GM12873 (cell line): ENCODE data around the gene MFAP4.

Experiments used
- TF ChIP-seq, protein P1 (sequence below): IDR thresholded peaks from 2 replicates; pipeline ENCODE4 v1.5.1; 2012; ENCODE audit warnings: low read depth, mild to moderate bottlenecking, moderate library complexity, low read length, control low read depth; ENCODE audit not compliant: insufficient read depth; ENCODE audit errors: missing control alignments

Gene MFAP4

DNA sequence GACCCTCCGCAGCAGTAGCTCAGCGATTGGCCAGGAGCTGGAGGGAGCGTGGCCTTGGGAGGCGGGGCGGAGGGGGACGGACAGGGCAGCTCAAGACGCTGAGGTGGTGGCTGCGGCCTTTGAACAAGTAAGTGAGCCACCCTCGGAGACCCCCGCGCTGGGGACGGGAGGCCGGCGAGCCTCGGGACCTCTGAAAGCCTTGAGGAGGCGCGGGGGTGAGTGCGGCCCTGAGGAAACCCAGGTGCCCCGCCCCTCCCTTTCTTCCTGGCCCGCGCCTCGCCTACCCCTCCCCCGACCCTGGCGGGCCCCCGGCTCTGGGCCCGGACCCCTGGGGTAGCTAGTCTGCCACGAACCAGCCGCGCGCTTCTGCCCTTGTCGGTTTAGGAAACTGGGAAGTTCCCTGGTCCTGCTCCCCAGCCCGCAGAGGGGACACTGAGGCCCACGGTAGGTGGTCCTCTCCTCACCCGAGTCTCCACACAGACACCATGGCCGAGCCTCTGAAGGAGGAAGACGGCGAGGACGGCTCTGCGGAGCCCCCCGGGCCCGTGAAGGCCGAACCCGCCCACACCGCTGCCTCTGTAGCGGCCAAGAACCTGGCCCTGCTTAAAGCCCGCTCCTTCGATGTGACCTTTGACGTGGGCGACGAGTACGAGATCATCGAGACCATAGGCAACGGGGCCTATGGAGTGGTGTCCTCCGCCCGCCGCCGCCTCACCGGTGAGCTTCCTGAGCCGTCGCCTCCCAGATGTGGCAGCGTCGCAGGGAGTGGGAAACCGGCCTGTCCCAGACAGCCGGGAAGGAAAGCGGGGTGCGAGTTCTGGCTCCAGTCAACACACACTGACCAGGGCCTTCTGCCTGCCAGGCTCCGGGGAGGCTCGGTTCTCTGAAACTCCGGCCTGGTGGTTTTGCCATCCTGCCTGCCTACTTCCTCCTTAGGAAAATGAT, 8.3 kb downstream of the MFAP4 start, which contains the start of gene MAPK7:
Gene MAPK7 (plus strand): TSS at position 83 of the 945 bp plus-strand sequence. CDS start 403 bp downstream, at position 486.
- TF ChIP-seq, protein P1, sequence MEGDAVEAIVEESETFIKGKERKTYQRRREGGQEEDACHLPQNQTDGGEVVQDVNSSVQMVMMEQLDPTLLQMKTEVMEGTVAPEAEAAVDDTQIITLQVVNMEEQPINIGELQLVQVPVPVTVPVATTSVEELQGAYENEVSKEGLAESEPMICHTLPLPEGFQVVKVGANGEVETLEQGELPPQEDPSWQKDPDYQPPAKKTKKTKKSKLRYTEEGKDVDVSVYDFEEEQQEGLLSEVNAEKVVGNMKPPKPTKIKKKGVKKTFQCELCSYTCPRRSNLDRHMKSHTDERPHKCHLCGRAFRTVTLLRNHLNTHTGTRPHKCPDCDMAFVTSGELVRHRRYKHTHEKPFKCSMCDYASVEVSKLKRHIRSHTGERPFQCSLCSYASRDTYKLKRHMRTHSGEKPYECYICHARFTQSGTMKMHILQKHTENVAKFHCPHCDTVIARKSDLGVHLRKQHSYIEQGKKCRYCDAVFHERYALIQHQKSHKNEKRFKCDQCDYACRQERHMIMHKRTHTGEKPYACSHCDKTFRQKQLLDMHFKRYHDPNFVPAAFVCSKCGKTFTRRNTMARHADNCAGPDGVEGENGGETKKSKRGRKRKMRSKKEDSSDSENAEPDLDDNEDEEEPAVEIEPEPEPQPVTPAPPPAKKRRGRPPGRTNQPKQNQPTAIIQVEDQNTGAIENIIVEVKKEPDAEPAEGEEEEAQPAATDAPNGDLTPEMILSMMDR: no peak

DNA sequence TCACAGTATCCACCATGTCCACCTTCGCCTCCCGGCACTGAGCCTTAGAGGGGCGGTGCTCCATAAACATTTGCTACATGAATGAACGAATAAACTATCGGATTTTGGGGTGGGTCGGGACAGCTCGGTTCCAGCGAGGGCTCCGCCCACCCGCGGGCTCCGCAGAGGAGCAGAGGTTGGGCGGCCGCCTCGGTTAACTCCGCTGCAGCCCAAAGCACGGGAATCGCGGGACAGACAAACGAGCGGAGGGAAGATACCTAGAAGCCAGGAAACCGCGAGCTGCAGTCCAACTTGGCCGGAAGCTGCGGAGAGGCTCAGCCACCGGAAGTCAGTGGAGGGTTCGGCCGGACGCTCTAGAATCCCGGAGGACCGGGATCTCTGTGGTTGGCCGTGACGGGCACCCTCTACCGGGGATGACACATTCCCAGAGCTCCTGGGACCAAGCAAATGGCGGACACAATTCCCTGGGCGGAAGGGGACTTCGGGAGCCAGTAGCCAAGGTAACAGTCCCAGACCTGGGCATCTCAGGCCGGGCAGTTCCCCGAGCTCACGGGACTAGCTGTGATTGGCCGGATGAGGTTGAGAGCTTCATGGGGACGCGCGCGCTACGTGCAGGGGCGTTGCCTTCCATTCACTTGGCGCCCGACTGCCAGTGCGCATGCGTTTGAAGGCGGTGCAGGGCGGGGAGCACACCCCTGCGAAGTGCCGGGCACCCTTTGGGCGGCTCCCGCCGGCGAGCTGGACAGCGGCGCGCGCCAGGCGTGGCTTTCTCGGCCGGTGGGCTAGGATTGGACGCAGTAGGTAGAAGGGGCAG, 9.2 kb downstream of the MFAP4 start:
- TF ChIP-seq, protein P1: no peak

DNA sequence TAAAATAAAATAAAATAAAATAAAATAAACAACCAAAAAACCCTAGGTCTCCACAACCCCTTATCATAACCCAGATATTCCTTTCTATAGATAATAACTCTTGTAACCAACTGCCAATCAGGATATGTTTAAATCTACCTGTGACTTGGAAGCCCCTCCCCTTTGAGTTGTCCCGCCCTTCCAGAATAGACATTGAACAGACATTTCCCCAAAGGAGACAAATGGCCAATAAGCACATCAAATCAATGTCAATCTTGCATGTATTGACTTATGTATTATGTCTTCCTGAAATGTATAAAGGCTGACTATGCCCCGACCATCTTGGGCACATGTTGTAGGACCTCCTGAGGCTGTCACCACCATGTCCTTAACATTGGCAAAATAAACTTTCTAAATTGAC, 10.2 kb downstream of the MFAP4 start:
- TF ChIP-seq, protein P1: no peak

DNA sequence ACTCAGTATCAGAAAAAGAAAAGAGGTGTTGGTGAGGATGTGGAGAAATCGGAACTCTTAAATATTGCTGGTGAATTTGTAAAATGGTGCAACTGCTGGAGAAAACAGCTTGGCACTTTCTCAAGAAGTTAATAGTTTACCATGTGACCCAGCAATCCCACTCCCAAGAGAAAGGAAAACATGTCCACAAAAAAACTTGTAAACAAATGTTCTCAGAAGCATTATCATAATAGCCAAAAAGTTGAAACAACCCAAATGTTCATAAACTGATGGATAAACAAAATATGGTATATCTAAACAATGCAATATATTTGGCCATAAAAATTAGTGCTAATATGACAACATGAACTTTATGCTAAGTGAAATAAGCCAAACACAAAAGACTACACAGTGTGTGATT, 11.3 kb downstream of the MFAP4 start:
- TF ChIP-seq, protein P1: no peak

DNA sequence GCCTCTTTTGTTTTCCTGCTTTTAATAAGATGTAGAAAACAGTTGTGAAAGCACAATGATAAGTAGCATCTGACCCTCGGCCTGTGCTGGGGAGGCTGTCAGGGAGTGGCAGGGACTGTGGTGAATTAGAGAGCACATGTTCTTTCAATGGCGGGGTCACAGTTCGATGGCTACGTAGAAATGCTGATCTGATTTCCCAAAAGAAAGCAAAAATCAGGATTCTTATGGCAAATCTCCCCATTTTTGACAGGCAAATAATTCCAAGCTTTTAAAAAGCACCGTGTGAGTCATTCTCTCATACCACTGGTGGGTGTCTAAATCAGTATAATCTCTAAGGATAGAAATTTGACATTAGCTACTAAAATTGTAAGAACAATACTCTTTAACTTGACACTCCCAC, 12.9 kb downstream of the MFAP4 start:
- TF ChIP-seq, protein P1: no peak

DNA sequence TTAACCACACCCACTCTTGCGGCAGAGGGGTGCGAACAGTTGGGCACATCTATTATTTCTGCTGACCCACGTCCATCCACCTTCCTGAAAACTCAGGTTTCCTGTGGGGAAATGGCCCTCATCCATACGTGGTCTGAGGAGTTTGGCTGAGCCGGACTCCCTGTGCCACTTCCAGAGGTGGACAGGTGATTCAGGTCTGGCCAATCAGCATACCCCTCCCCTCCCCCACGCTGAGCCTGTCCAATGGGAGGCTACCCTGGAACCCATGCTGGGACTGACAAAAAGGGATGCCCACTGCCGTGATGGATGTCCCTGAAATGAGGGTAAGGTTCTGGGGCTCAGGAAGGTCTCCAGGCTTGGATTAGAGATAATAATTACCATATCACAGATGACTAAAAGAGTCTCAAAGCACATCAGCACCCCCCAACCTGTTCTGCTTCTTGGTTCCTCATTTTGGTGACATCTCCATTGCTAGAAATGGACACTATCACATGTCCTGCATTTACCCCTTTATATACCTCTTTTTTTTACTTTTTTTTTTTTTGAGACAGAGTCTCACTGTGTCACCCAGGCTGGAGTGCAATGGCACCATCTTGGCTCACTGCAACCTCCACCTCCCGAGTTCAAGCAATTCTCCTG, 14.0 kb downstream of the MFAP4 start:
- TF ChIP-seq, protein P1: no peak
